Measurements from ENCODE around the gene CAMK1D.

Gene CAMK1D

DNA sequence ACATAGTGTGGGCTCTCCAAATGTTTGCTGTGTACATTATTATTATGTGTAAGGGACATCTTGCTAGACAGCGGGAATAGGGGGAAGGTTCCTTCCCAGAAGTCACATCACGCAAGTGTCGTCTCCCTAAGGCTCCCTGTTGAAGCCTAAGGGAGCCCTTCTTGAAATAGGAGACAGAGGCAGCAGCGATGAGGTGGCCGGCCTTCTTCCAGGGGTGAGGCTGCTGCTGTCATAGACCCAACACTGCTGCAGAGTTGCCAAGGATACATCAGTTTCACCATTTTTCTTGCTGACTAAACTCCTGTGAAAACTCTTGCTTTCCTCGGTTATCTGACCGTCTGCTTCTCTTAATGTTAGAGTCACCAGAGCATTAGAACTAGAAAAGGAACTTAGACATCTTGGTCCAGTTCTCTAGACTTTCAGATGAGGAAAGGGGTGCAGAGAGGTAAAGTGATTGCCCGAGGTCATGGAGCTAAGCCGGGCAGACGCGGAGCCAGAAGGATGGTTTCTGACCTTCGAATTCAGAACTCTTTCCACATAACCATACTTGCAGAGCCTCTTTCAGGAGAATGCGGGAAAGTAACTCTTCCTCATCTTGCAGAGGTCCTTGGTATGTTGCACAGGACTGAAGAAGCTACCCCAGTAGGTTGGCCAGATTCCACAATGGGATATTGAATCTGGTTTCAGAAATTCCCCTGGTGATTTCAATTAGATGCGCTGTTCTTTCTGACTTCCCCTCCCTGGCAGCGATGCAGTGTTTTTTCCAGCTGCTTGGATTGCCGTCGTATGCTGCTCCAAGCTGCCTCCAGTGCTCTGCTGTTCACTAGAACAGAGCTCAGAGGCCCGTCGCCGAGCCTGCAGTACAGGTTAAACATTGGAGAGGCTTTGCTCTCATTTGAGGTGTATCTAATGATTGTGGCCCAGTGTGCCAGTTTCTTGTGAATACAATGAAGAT is 217.1 kb downstream of the CAMK1D start:
- no peak for DNase-seq

DNA sequence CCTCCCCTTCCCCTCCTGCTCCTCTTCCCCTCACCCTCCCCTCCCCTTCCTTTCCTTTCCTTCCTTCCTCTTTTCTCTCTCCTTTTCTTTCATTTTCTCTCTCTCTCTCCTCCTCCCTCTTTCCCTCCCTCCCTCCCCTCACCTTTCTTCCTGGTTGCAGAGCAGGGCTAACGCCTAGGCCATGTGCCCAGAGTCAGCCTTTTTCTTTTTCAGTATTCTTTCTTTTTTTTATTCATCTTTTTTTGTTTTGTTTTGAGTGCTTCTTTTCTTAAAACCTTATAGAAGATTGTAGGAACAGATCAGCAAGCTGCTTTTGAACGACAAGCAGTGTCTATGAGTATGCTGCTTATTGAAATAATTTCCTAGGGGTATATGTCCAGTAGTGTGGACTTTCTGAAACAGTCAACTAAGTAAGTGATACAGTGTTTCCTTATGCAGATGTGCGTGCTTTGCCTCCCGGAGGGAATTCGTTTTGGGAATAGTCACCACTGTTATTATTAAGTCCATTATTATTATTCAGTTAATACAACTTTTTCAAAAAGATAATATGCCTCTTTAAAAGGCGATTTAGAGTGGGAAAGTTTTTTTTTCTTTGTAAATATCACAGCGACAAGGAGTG is 219.2 kb downstream of the CAMK1D start:
- no peak for DNase-seq

DNA sequence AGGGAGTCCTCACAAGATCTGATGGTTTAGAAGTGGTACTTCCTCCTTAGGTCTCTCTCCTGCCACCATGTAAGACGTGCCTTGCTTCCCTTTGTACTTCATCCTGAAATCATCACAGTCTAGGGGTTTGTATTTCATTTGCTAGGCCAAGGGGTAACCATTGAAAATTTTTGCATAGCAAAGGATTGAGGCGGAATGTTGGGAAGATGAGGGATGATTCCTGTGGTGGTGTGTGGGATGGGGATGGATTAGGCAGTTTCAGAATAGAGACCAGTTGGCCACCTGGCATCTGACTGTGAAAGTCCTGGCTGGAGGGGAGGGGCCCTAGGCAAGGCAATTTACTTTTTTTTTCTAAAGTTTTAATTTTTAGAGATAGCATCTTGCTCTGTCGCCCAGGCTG is 222.9 kb downstream of the CAMK1D start:
- no peak for DNase-seq

DNA sequence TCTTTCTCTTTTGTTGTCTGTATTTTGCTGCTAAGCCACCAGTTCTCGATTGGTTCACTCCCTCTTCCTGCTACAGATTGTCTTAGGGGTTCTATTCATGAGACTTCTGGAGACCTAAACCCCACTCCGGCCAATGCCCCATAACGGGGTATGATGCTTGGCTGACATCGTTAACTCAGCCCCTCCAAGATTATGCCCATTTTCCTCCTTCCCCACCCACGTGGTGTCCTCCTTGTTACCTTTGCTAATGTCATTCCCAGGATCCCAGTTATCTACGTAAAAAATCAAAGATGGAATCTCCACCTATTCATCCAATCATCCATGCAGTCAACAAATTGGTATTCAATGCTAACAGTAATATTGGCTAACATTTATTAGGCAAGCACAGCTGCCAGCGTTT is 228.3 kb downstream of the CAMK1D start:
- DNase-seq: no peak

DNA sequence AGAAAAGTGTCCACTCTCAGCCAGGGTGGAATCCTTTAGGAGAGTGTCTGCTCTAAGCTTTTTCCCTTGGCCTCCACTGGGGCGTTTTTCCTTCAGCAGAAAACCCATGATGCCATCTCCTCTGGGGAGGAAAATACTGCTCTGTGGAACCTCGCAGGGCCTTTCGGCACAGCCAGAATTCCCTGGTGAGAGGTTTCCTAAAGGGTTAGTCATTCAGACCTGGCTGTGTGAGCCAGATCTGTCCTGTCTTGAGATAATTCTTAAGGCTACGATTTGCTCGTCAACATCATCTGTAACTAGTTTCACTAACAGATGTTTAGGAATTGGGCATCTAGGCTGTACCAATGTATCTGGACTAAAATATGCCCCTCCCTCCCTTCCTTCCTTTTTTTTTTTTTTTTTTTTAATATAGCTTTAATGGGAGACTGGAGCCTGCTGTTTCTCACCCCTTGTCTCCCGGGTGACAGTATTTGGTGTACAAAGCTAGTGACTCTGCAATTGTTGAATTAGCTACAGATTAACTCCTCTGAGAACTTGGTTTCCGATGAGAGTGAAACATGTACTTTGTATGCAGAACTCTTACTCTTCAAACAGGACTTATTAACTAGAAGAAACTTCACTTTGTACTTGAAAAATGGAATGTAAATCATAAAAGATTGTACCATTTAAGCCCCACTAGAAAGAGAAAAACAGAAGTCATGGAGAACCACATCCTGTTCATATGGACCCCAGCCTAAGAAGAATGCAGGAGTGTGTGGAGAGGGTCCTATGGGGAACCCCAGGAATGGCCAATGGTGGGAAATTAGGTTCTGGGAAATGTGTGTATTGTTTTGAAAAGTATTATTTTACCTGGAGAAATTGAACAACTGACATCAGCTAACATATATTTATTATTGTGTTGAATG is 230.9 kb downstream of the CAMK1D start:
- no peak for DNase-seq

DNA sequence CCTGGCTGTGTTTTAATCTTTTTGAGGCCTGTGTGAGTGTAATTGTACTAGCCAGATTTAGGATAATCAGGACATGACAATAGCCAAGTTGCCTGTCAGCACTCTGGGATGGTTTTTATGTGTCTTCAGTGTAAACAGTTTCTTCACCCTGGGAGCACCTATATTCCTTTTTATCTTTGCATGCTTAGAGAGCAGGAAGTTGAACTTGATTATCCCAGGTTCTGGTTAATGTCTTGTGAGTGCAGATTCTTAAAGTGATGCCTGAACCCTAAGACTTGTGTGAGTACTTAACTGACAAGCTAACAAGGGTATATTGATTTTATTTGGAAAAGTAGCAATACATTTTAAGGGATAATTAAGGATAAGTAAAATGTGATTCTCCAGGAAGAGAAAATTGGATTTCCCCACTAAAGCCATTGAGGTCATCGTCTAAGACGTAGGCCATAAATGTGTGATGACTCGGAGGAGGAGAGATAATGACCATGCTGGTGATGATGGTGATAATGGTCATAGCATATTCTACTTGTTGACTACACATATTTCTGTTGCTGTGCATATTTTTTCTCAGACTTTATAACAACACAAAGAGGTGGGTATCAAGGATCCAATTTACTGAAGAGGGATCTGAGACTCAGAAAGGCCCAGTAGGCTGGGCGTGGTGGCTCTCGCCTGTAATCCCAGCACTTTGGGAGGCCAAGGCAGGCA is 234.7 kb downstream of the CAMK1D start:
- DNase-seq: no peak

DNA sequence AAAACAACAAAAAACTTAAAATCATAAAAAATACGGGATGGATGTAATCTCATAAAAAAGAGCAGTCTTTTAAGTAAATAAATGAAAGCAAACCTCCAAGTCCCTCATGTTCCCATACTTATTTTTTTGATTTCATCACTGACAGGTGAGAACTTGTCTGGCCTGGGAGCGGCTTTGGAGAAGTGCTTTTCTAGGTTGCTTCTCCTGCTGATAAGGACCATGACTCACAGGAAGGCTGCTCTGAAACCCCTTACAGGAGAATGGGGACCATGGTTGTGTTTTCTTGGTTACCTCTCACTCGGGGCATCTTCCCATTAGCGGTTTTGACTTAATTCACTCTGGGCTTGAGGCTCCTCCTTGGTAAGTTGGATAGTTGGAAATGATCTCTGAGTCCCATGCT is 237.4 kb downstream of the CAMK1D start:
- DNase-seq: no peak

DNA sequence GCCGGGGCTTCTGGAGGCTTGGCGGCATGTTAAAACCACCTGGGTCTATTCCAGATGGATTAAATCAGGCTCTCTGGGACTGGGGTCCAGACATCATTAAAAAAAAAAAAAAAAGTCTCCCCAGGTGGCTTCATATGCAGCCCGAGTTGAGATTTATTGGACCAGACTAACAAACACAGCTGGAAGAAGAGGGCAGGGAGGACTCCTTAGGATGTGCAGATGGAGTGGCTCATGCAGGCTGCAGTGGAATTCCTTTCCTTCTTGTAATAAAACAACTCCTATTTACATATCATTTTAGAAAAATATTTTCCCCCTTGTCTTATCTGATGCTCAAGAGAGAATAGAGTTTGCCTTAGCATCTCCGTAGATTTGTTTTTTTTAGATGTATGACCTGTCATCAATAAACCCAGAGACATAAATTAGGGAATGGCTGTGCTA is 238.1 kb downstream of the CAMK1D start:
- DNase-seq: no peak

DNA sequence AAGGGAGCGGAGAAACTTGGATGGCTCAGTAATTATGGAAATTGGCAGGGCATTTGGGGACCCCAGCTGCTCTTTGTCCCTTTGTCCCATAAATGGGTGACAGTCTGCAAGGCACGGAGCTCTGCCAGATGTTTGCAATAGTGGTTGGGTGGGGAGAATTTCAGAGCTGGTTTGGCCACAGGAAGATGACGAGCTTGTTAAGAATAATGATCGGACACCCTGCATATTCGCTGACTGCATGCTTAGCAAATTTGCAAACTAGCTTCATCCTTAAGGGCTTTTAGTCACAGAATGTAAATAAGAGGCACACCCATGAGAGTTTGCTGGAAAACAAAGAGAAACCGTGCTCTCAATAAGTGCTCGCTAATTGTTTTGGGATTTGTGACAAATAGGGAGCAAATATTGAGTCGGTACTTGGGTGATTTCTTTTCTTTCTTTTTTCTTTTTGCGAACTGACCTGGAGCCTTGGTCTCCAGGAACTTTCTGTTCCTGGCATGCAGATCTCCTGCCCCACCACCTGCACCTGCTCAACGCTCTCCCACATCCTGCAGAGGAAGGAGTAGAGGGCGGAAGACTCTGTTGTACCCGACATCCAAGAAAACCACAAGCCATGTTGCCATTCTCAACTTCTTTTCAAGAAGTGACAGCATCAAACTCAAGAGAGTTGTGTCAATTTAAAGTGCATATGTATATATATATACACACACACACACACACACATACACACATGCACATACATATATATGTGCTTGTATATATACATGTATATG is 238.9 kb downstream of the CAMK1D start:
- no peak for DNase-seq

DNA sequence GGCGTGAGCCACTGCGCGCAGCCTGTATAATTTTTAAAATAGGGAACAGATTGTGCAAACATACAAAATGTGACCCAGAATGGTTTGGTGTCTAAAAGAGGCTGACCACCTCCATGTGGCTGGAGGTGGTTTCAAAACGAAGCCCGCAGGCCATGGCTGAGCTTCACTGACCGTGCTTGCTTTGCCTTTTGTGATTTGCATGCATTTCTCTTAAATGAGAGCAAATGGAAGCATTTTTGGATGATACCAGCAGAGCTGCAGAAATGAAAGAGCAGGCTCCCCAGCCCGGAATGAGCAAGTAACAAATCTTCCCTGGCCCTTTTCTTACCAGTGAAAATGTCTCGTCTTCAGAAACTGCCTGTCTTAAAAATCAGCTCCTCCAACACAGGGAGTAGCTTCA is 239.9 kb downstream of the CAMK1D start:
- no peak for DNase-seq

DNA sequence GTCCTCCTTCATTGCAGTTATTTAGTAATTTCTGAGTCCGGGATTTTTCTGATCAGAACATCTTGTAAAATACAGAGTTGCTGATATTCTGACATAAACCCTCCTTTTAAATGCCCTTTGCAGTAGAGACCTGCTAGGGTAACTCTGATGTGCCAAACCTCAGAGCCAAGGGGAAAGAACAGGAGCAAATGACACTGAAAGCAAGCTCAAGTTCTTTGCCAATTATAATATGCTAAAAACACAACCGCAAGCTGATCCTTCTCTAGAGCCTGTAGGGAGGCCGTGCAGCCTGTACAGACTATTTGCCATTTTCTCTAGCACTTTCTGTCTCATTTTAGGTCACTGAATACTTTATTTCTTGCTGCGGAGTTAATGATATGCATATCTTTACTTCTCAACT is 240.4 kb downstream of the CAMK1D start:
- DNase-seq: no peak

DNA sequence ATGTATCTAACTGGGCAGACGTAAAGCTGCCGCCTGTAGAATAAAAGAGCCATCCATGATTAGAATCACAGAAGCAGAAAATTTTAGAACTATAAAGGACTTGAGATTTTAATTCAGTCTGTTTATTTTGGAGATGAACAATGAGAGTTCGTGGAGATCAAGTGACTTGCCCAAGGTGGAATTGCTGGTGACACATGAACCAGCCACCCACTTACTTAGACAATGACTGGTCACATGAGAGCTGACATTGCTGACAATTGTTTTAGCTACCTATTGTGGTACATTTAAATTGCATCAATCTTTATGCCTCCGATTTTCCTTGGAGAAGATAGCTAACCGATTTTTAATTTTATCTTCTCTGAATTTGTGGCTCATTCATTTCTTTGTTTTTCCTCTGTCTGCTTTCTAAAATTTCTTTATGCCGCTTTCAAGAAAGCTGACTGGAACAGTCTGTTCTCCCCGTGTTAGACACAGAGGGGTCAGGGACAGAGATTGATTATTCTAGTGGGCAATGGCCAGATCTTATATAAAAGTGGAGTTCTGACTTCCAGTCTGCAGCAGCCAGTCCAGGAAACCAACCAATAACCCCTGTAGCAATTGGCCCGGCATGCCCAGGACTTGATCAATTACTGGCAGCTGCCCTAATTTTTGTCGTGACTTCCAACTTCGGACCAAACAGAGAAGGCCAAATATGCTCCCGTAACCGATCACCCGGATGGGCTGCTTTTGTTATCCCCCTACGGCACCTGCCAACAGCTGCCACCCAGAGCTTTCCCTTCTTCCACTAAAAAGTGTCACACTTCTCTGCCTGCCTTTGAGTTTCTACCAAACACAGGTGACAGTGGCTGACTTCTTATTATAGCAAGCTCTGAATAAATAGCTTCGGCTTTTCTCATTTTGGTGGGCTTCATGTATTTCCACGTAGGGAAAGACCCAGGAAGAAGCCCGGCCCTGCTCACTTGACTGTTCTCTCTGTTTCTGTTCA is 241.6 kb downstream of the CAMK1D start:
- DNase-seq: no peak

DNA sequence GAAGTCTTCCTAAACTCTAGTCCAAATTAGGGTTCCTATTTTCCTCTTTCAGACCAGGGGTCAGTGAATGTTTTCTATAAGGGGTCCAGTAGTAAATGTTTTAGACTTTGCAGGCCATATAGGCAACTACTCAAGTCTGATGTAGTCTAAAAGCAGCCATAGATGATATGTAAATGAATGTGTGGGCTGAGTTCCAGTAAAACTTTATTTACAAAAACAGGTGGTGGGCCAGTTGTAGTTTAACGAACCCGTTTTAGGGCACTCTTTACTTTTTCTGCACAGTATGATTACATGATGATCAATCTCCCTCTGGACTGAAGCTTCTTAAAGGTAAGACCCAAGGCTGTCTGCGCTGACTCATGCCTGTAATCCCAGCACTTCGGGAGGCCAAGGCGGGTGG is 243.6 kb downstream of the CAMK1D start:
- DNase-seq: no peak

DNA sequence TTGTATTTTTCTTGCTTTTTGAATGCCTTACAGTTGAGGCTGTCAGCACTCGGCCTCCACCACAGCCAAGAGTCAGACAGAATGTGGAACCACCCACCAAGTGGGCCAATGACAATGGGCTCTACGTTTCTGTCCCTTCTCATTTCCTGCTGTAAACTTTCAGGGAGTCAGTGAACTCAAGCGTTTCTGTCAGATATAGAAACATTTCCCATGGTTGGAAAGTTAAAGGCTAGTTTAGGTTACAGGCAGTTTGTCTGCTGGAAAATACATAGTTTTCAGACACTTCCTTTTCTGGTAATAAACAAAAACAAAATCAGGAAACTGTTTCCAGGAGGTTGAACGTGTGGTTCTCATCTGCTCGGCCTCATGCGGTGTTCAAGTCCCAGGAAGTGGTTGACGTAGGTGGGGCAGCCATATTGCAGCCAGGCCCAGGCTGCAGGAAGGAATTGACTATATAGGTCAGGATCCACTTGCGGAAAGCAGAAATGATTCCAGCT is 245.1 kb downstream of the CAMK1D start:
- no peak for DNase-seq

DNA sequence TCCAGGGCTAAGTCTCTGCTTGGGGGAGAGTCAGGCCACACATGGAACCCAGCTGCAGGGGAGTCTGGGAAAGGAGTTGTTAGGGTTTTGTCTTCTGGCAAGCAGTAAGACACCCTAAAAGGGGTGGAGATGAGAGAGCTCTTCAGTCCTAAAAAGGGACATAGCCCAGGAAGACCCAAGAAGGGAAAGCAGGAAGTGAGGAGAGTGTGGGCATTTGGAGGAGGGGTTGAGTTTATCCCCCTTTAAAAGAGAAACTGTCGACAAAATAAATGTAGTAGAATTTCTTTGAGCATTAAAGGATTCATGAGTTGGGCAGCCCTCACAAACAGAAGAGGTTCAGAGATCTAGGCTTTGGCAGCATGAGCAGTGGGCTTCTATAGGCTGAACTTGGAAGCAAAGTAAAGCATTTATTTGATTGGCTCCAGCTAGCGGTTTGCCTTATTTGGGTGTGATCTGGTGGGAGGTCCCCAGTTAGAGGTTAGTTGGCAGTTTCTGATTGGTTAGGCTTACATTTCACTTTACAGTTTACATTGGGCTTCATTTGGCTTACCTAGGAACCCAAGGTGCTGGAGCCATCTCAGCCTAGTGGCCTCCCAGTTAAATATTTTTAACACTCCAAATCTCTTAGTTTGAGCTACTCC is 246.7 kb downstream of the CAMK1D start:
- no peak for DNase-seq

DNA sequence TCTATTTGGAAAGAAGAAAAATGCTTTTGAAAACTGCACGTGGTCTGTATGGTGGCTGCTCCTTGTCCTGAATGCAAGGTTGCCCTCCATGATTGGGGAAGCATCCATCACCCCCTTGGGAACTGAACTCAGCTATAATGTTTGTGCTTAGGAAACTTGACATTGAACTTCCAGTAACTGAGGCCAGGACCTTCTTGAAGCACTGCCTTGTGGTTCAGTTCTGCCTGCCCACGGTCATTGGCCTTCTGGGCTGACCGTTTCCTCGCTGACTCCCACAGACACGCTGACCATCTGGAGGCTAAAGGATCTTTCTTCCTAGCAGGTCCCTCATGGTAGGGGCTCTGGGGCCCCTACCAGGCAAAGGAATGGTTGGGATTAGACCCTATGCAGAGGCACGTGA is 247.8 kb downstream of the CAMK1D start:
- DNase-seq: no peak

DNA sequence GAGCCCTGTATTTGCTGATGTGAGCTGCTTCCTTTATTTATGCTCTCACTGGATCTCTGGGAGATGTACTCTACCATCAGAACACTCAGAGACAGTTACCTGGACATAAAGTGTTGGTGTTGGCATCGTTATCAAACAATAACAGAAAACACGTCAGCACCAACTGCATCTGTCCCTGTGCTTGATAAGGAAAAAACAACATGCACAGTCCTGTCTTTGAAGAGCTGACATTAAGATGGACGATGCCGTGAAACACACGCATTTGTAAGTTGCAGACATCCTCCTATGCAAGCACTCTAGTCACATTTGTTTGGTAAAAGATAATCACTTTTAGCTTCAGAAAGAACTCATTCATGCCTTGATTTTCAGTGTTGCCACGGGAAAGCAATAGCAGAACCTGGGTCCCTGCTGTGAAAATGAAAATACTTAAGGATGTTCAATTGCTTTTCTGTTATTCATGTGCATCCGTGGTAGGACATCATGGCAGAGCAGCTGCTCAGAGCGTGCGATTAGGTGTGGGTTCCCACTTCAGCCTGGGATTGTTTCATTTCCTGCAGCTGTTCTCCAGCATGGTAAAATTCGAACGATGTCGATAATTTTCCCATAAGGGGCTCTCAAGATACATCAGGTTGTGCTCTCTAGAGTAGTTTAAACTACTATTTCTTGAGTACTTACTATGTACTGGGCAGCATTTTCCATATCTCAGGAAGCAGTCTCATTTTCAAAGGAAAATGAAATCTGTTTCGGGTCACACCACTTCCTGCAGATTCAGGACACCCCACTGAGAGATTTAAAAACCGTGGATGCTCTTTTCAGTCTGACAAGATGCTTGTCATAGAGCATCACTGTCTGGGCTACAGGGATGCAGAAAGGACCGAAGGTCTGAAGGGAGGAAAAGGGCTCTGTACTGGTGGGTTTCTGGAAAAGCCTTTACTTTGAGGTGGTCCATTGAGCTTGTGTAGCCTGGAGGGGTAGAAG is 248.7 kb downstream of the CAMK1D start:
- no peak for DNase-seq

DNA sequence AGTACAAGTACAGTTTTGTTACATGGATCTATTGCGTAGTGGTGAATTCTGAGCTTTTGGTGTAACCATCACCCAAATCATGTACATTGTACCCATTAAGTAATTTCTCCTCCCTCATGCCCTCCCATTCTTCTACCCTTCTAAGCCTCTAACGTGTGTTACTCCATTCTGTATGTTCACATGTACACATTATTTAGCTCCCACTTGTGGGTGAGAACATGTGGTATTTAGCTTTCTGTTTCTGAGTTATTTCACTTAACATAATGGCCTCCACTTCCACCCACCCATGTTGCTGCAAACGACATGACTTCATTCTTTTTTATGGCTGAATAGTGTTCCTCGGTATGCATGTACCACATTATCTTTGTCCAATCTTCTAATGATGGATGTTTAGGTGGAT is 251.3 kb downstream of the CAMK1D start:
- no peak for DNase-seq

DNA sequence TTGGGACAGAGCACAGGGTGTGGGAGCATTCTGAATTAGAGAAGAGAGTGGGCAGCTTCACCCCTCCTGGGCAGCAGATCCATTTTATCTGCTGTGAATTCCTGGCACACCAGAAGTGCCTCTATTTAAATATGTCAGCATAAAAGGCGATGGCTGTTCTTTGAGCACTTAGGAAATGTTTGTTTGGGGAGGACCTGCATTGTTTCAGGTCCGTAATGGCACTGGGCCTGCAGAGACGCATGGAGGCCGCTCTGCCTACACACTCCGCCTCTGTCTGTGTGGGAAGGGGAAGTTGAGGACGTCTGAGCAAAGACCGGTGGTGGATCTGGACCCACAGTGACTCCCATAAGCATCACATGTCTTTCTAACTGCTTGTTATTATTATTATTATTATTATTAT is 253.2 kb downstream of the CAMK1D start:
- no peak for DNase-seq
